ENCODE measurements around the gene ATXN7L3.

The ATXN7L3 gene

GRCh38 chr17:44218344-44219107, 18.8 kb upstream of the ATXN7L3 start:
- DNase-seq (ENCODE audit: low read depth), result peak; percentile 83

GRCh38 chr17:44217738-44218343, 18.2 kb upstream of the ATXN7L3 start:
- no peak for DNase-seq (ENCODE audit: low read depth)

GRCh38 chr17:44216694-44217093, 17.0 kb upstream of the ATXN7L3 start:
- no peak for DNase-seq (ENCODE audit: low read depth)

GRCh38 chr17:44216173-44216572, 16.5 kb upstream of the ATXN7L3 start:
- no peak for DNase-seq (ENCODE audit: low read depth)

- DNase-seq (ENCODE audit: low read depth), result no peak
Observed at GRCh38 chr17:44214896-44215295, 15.2 kb upstream of the ATXN7L3 start.

GRCh38 chr17:44214230-44214494, 14.5 kb upstream of the ATXN7L3 start:
- no peak for DNase-seq (ENCODE audit: low read depth)

GRCh38 chr17:44213403-44214229, 13.9 kb upstream of the ATXN7L3 start:
- no peak for DNase-seq (ENCODE audit: low read depth)

- no peak for DNase-seq (ENCODE audit: low read depth)
Observed at GRCh38 chr17:44212507-44213402, 13.1 kb upstream of the ATXN7L3 start.

GRCh38 chr17:44211281-44212265, 11.9 kb upstream of the ATXN7L3 start:
- DNase-seq (ENCODE audit: low read depth), result no peak

GRCh38 chr17:44210342-44211192, 10.9 kb upstream of the ATXN7L3 start:
- peak; percentile 84 for DNase-seq (ENCODE audit: low read depth)

GRCh38 chr17:44209786-44210341, 10.2 kb upstream of the ATXN7L3 start:
- DNase-seq (ENCODE audit: low read depth), result no peak

GRCh38 chr17:44207743-44208142, 8.1 kb upstream of the ATXN7L3 start:
- no peak for DNase-seq (ENCODE audit: low read depth)

GRCh38 chr17:44207319-44207718, 7.6 kb upstream of the ATXN7L3 start:
- DNase-seq (ENCODE audit: low read depth), result no peak

GRCh38 chr17:44206825-44207155, 7.1 kb upstream of the ATXN7L3 start:
- DNase-seq (ENCODE audit: low read depth), result no peak

- no peak for DNase-seq (ENCODE audit: low read depth)
Observed at GRCh38 chr17:44205962-44206824, 6.5 kb upstream of the ATXN7L3 start.

- no peak for DNase-seq (ENCODE audit: low read depth)
Observed at GRCh38 chr17:44204441-44204882, 4.8 kb upstream of the ATXN7L3 start.

GRCh38 chr17:44203731-44204440, 4.2 kb upstream of the ATXN7L3 start:
- no peak for DNase-seq (ENCODE audit: low read depth)

- no peak for DNase-seq (ENCODE audit: low read depth)
Observed at GRCh38 chr17:44202756-44203155, 3.1 kb upstream of the ATXN7L3 start.
